BJ (cell line): ENCODE data around the gene EPHA6. TPM values are rescaled to one million over a fixed set of nuclear protein-coding genes. Genes with fewer than 3 reads are reported as not detected.

ENCODE experiments used
- CTCF ChIA-PET: fragments of 350-600 bp; formaldehyde crosslinking; extraction: SDS; loops from one replicate; lab custom pipeline; 2021; ENCODE audit warnings: antibody characterized with exemption, inconsistent platforms; lab: Yijun Ruan, JAX
- POLR2A ChIA-PET: fragments of 300-600 bp; sonication (Branson Sonifier 250); formaldehyde crosslinking; extraction: SDS; loops from one replicate; lab custom pipeline; 2021; ENCODE audit warnings: antibody characterized with exemption; lab: Charles Lee
- DNase-seq: peaks from one replicate; pipeline ENCODE4 v3.0.0-alpha.2; 2011; ENCODE audit warnings: low read depth
- H3K27me3 ChIP-seq: 2 replicates; pipeline ENCODE4 v1.6.0; 2011; ENCODE audit warnings: low read length; ENCODE audit not compliant: control insufficient read depth, insufficient read depth
- H3K36me3 ChIP-seq: 2 replicates; pipeline ENCODE4 v1.5.1; 2011; ENCODE audit warnings: low read length; ENCODE audit not compliant: control insufficient read depth, insufficient read depth
- H3K4me3 ChIP-seq: 2 replicates; pipeline ENCODE4 v1.5.1; 2011; ENCODE audit warnings: low read depth, mild to moderate bottlenecking, control low read depth, low read length
- polyA plus RNA-seq: library from polyadenylated mRNA; depleted of rRNA; stranded (reverse); fragments of >200 nt; gene quantifications from 2 replicates; pipeline ENCODE4 v1.2.3, GENCODE V29; 2011
- TF ChIP-seq, protein P1 (sequence below): IDR thresholded peaks from 2 replicates; pipeline ENCODE4 v1.5.1; 2011; ENCODE audit warnings: low read depth, mild to moderate bottlenecking, control low read depth, inconsistent platforms, low read length, moderate library complexity; ENCODE audit not compliant: insufficient read depth

EPHA6 gene
- polyA plus RNA-seq, 1 experiment: not detected

DNA sequence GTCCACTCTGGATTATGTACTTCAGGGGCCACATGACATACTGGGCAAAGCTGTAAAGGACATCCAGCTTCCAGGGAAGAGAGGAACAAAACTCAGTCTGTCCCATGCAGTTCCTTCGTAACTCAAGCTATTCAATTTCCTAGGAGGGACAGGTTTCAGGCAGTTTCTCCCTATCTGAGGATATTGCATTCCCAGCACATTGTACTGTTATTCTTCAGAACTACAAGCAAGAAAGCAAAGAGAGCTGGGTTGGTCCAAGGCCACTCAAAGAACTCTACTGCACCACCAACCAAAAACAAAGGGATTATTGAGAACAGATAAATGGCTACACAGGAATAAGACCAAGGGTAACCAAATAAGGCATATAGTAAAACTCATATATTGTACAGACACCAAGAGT, 832.5 kb downstream of the EPHA6 start:
- Histone ChIP-seq H3K27me3 (no peaks in the 10 kb centered on the region), H3K4me3 (no peak overlapping the region), H3K36me3 (no peaks in the 10 kb centered on the region)
- CTCF ChIA-PET: no interaction called here
- no peak for DNase-seq
- POLR2A ChIA-PET: no interaction called here
- TF ChIP-seq, protein P1, sequence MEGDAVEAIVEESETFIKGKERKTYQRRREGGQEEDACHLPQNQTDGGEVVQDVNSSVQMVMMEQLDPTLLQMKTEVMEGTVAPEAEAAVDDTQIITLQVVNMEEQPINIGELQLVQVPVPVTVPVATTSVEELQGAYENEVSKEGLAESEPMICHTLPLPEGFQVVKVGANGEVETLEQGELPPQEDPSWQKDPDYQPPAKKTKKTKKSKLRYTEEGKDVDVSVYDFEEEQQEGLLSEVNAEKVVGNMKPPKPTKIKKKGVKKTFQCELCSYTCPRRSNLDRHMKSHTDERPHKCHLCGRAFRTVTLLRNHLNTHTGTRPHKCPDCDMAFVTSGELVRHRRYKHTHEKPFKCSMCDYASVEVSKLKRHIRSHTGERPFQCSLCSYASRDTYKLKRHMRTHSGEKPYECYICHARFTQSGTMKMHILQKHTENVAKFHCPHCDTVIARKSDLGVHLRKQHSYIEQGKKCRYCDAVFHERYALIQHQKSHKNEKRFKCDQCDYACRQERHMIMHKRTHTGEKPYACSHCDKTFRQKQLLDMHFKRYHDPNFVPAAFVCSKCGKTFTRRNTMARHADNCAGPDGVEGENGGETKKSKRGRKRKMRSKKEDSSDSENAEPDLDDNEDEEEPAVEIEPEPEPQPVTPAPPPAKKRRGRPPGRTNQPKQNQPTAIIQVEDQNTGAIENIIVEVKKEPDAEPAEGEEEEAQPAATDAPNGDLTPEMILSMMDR: no peak

DNA sequence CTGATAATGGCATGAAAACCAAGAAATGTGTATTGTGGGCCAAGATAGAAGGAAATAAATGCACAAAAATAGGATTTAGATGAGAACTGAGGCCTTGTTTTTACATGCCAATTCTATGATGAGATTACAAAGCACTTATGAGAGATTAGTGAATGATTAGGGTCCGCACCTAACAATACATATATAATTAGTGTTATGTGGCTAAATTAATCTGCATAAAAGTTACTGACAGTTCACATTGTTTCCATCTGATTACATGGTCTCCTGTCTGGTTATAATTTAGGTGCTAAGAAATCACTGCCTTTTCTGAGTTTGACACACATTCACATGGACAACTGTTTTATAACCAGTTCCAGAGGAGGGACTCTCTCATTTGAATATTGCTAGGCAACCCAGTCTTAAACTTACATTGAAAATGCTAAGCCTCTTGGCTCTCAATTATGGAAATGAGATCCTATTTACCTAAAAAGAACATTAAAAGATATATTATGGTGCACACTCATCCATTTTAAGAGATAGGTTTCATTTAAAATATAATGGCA, 833.1 kb downstream of the EPHA6 start:
- no peak overlapping the region for H3K4me3 ChIP-seq
- POLR2A ChIA-PET: no interaction called here
- no peaks in the 10 kb centered on the region for H3K27me3 ChIP-seq
- CTCF ChIA-PET: no interaction called here
- no peaks in the 10 kb centered on the region for H3K36me3 ChIP-seq
- TF ChIP-seq, protein P1: no peak
- DNase-seq: no peak

DNA sequence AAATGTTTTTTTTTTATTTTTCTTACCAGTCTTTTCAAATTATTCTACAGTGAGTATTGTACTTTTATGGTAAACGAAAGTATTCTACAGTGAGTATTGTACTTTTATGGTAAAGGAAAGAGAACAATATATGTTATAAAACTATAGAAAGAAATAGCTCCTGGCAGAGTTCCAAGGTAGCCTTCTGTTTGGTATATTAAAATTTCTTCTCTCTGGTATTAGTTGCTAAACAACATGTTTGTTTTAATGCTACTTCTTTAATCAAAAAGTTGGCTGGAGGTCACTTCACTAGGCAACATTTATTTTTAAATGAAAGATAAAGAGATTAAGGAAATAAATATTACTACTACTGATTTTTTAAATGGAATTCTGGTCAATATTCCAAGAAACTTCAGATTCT, 841.6 kb downstream of the EPHA6 start:
- TF ChIP-seq, protein P1: no peak
- Histone ChIP-seq H3K27me3 (no peaks in the 10 kb centered on the region), H3K36me3 (no peaks in the 10 kb centered on the region), H3K4me3 (no peak overlapping the region)
- no peak for DNase-seq
- ChIA-PET CTCF (no interaction called here), POLR2A (no interaction called here)

DNA sequence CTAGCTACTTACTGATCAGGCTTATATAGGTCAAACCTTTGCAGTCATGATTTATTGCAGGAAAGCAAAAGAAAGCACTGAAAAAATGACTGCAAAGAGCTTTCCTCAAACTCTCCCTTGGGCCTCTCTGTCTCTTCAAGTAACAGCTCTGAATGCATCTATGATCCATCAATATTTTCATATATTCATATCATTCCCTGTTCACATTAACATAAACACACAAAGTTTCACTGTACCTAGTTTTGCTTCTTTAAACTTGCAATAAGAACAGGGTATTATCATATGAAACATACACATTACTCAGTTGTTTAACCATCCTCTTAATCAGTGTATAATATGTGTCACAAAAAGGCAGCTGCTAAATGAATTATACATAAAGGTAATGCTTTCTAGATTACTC, 842.2 kb downstream of the EPHA6 start:
- Histone ChIP-seq H3K36me3 (no peaks in the 10 kb centered on the region), H3K27me3 (no peaks in the 10 kb centered on the region)
- CTCF ChIA-PET: no interaction called here

DNA sequence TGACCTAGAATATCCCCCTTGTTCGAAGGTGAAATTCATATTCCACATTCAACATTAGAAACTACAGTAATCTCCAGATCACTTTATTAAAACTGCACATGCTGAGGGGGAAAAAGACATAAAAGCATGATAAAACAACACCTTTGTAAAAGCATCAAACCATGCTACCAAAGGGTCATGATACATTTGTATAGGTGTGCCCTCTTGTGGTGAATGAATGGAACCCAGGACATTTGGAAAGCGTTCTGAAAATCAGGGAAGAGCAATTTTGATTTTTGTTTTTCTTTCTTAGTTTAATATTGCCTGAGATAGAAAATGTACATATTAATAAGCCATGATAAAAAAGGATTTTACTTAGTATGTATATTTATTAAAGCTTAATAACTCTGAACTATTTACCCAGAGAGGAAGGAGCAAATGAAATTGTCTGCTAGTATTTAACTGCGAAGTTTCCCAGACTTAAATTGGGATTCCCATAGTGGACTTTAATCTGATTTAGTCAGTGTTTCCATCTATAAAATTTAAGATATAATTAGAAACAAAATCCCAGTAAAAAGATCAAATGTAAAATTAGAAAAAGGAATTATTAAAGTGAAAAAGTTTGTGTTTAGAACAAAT, 844.4 kb downstream of the EPHA6 start:
- ChIA-PET POLR2A (no interaction called here), CTCF (no interaction called here)
- TF ChIP-seq, protein P1: peak; percentile 47
- H3K27me3 ChIP-seq: no peaks in the 10 kb centered on the region
- H3K36me3 ChIP-seq: no peaks in the 10 kb centered on the region
- H3K4me3 ChIP-seq: no peak overlapping the region
- no peak for DNase-seq

More for the DNA sequence above, 842.2 kb downstream of the EPHA6 start:
- DNase-seq: no peak
- no peak overlapping the region for H3K4me3 ChIP-seq
- POLR2A ChIA-PET: no interaction called here
- TF ChIP-seq, protein P1: no peak
